ENCODE results near the gene ETFB. TPM values are rescaled to one million over a fixed set of nuclear protein-coding genes. Genes with fewer than 3 reads are reported as not detected.

Gene ETFB
- total RNA-seq, 2 donors from 2014 or later: 147 to 198 TPM

- no peak for DNase-seq
- intact Hi-C loops (cut with DNase I, micrococcal nuclease): no loop called here
- ATAC-seq: no peak
These were observed 47.2 kb downstream of the ETFB start for GRCh38 chr19:51318687-51319648.

DNA sequence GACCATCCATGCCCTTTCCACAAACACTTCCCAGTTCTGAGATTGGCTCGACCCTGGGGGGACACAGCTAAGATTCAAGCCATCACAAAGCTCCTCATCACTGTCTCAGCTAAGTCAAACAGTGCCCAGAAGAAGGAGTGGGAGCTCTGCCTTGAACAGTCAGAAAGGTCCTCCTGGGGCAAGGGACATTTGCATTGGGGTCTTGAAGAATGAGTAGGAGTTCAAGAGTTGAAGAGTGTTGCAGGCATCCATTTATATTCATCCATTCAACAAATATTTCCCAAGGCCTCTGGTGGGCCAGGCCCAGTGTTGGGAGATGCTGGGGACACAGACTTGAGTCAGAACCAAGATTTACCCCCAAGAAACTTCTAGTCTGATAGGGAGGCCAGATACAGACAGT lies 48.2 kb downstream of the ETFB start:
- no peak for DNase-seq
- intact Hi-C loops (cut with DNase I, micrococcal nuclease): no loop called here
- ATAC-seq: no peak

DNA sequence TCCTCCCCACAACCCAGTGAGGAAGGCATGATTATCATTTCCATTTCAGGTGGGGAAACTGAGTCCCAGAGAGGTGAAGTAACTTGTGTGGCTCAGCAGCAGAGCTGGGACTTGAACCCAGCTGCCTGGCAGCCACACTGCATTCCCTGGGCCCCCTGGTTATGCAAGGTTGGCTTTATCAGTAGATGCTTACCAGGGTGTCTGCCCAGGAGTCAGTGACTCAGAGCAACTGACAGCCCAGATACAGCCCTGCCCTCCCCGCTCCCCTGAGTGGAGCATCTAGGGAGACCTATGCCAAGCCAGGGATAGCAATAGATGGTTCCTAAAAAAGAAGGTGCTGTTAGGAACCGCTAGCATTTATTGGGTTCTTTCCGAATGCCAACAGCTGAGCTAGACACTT lies 48.8 kb downstream of the ETFB start:
- ATAC-seq (no peak), DNase-seq (no peak)
- intact Hi-C loops (cut with DNase I, micrococcal nuclease): no loop called here

GRCh38 chr19:51316688-51317087 lies 49.5 kb downstream of the ETFB start:
- no peak for ATAC-seq
- DNase-seq: no peak
- intact Hi-C loops (cut with DNase I, micrococcal nuclease): no loop called here

DNA sequence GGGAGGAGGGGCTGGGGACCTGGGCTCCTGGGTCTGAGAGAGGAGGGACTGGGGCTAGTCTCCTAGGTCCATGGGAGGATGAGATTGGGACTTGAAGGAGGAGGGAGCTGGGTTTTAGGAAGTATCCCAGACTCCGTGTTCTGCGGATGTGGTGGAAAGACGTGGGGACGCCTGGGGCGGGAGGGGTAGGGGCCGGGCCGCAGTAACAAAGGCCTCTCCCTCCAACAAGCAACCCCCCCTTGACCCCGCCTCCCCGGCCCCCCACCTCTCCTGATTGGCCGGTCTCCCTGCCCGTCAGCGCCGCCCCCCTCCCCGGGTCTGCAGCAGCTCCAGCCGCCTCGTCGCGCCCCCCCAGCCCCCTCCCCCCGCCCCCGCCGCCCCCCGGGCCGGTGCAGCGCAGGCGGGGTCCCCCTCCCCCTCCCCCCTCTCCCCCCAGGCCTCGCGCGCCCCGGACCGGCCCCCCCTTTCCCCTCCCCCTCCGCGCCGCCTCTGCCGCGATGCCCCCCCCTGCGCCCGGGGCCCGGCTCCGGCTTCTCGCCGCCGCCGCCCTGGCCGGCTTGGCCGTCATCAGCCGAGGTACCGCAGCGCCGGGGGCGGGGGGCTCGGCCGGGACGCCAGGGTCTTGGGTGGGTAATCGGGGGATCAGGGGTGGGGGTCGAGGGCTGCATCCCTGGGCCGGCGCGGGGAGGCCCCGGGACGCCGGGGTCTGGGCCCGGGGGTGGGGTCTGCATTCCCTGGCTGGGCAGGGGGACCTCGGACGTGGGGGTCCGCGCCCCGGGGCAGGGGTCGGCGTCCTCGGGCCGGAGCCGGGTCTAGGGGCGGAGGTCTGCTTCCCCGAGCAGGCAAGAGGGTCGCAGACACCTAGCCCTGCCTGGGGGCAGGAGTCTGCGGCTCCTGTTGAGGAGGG lies 54.6 kb downstream of the ETFB start, which contains the start of gene IGLON5:
Gene IGLON5 (plus strand): TSS at position 294 of the 907 bp plus-strand sequence. CDS start 204 bp downstream, at position 498.
- ATAC-seq (no peak), DNase-seq (no peak)
- intact Hi-C loops (cut with DNase I, micrococcal nuclease): no loop called here

DNA sequence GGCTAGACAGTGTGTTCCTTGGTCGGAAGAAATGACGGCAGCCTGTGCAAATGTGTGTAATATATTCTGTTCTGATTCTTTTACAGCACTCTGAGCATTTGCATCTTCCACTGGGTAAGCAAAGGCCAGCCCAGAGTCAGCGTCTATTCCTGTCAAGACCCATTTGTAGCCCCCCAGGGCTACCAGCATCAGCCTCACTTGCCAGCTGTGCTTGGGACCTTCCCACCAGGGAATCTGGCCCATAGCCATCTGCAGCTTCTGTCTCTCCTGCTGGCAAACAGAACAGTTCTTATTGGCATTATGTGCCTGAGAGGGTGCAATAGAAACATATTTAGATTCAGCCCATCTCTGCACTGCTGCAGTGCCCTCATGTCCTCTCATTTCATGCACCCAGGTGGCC lies 60.7 kb downstream of the ETFB start:
- DNase-seq (no peak), ATAC-seq (no peak)
- intact Hi-C loops (cut with DNase I, micrococcal nuclease): no loop called here

DNA sequence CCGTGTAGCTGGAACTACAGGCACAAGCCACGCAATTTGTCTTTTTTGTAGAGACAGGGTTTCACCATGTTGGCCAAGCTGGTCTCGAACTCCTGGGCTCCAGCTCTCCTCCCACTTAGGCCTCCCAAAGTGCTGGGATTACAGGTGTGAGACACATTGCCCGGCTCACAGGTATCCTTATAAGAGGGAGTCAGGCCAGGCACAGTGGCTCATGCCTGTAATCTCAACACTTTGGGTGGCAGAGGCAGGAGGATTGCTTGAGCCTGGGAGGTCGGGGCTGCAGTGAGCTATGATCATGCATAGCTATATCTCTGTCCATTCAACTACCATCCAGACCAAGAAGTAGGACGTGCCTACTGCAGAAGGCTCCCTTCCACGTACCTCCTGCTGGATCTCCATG lies 64.9 kb downstream of the ETFB start:
- DNase-seq (no peak), ATAC-seq (no peak)
- intact Hi-C loops (cut with DNase I, micrococcal nuclease): no loop called here

DNA sequence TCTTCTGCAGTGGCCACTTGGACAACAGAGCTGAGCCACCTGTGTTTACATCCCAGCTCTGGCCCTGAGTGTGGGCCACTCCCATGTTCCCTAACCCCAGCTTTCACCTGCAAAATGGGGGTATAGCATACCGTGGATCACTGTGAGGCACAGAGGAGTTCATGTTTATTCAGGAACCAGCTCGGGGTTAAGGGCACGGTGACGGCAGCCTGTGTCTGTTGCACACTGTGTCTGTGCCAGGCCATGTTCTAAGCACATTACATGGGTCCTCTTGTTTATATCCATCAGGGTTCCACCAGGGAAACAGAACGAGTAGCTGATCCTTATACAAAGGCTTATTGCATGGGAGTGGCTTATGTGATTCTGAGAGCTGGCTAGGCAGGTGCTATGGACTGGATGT lies 68.8 kb downstream of the ETFB start:
- DNase-seq (no peak), ATAC-seq (no peak)
- intact Hi-C loops (cut with DNase I, micrococcal nuclease): no loop called here

GRCh38 chr19:51296336-51297093 lies 69.7 kb downstream of the ETFB start:
- intact Hi-C loops (cut with DNase I, micrococcal nuclease): no loop called here
- no peak for ATAC-seq

GRCh38 chr19:51295382-51296126 lies 70.6 kb downstream of the ETFB start:
- intact Hi-C loops (cut with DNase I, micrococcal nuclease): no loop called here
- DNase-seq (no peak), ATAC-seq (no peak)

More at GRCh38 chr19:51296336-51297093, 69.7 kb downstream of the ETFB start:
- DNase-seq: no peak

Other genes starting within 250 kb of the ETFB start
- 1 to 10 TPM in 1 of 2 donors, under 1 TPM in 1; 0.82 to 2.0 TPM for gene SIGLEC9, start 241.5 kb downstream of the ETFB start, total RNA-seq
- 1 to 10 TPM; 1.1 to 1.3 TPM for gene SIGLEC7, start 224.1 kb downstream of the ETFB start, total RNA-seq
- 1 to 10 TPM in 1 of 2 donors, under 1 TPM in 1; 0.98 to 2.9 TPM for gene CD33, start 141.3 kb downstream of the ETFB start, total RNA-seq
- gene SIGLECL1, start 115.3 kb downstream of the ETFB start, total RNA-seq: not detected
- gene IGLON5, start 54.7 kb downstream of the ETFB start, total RNA-seq: under 1 TPM in 1 of 2 donors, not detected in 1; 0.08 TPM
- 1 to 10 TPM; 1.7 to 2.1 TPM for gene VSIG10L, start 24.2 kb downstream of the ETFB start, total RNA-seq
- gene CLDND2, start 2.6 kb upstream of the ETFB start, total RNA-seq: 1 to 10 TPM; 1.7 to 1.8 TPM
- 1 to 10 TPM; 1.5 to 5.0 TPM for gene NKG7, start 6.3 kb upstream of the ETFB start, total RNA-seq
- gene LIM2, start 21.6 kb upstream of the ETFB start, total RNA-seq: not detected
- gene C19orf84, start 24.2 kb upstream of the ETFB start, total RNA-seq: not detected
- gene SIGLEC10, start 51.3 kb upstream of the ETFB start, total RNA-seq: 1 to 10 TPM; 1.3 to 4.5 TPM
- gene SIGLEC8, start 92.1 kb upstream of the ETFB start, total RNA-seq: 1 to 10 TPM in 1 of 2 donors, under 1 TPM in 1; 0.49 to 1.9 TPM
- not detected for gene CEACAM18, start 112.2 kb upstream of the ETFB start, total RNA-seq
- under 1 TPM; 0.28 to 0.46 TPM for gene SIGLEC12, start 135.4 kb upstream of the ETFB start, total RNA-seq
- gene SIGLEC6, start 165.3 kb upstream of the ETFB start, total RNA-seq: 1 to 10 TPM in 1 of 2 donors, under 1 TPM in 1; 0.85 to 2.7 TPM
- gene ZNF175, start 204.9 kb upstream of the ETFB start, total RNA-seq: 1 to 10 TPM; 7.7 to 8.0 TPM